Parathyroid adenoma (tissue), 2 donors: Measurements from ENCODE around the gene DNM1.

Experiments used
- H2AFZ ChIP-seq: fragments of 300-600 bp; sonication (generic); one replicate; pipeline ENCODE4 v1.7.0; 2017; ENCODE audit warnings: antibody characterized with exemption, mild to moderate bottlenecking
- H3K27ac ChIP-seq: fragments of 300-600 bp; sonication (generic); one replicate; pipeline ENCODE4 v1.7.0; 2017
- H3K27me3 ChIP-seq: fragments of 300-600 bp; sonication (generic); one replicate; pipeline ENCODE4 v1.7.0; 2017; ENCODE audit warnings: low read length; ENCODE audit not compliant: control insufficient read depth, insufficient read depth
- H3K36me3 ChIP-seq: fragments of 300-600 bp; sonication (generic); one replicate; pipeline ENCODE4 v1.7.0; 2017; ENCODE audit warnings: low read length; ENCODE audit not compliant: control insufficient read depth, insufficient read depth
- H3K4me1 ChIP-seq: fragments of 300-600 bp; sonication (generic); one replicate; pipeline ENCODE4 v1.7.0; 2017; ENCODE audit warnings: control low read depth
- H3K4me2 ChIP-seq: fragments of 300-600 bp; sonication (generic); one replicate; pipeline ENCODE4 v1.7.0; 2017; ENCODE audit warnings: low read length
- H3K4me3 ChIP-seq: fragments of 300-600 bp; sonication (generic); one replicate; pipeline ENCODE4 v1.7.0; 2017; ENCODE audit warnings: low read depth, low read length
- H3K79me2 ChIP-seq: fragments of 300-600 bp; sonication (generic); one replicate; pipeline ENCODE4 v1.7.0; 2017; ENCODE audit warnings: control low read depth
- H3K9ac ChIP-seq: fragments of 300-600 bp; sonication (generic); one replicate; pipeline ENCODE4 v1.7.0; 2017; ENCODE audit warnings: mild to moderate bottlenecking
- H3K9me3 ChIP-seq: fragments of 300-600 bp; sonication (generic); one replicate; pipeline ENCODE4 v1.7.0; 2017; ENCODE audit warnings: low read length; ENCODE audit not compliant: control insufficient read depth
- CTCF ChIP-seq: fragments of 300-600 bp; sonication (generic); IDR thresholded peaks from one replicate; pipeline ENCODE4 v1.7.0; 2017; ENCODE audit warnings: antibody characterized with exemption, mild to moderate bottlenecking
- donor health status: primary hyperparathyroidism.

The DNM1 gene

GRCh38 chr9:128216781-128217553 is 13.8 kb downstream of the DNM1 start:
- TF ChIP-seq CTCF = no peak
- Histone ChIP-seq H3K4me1 (no peaks in the 10 kb centered on the region), H3K79me2 (no peaks in the 10 kb centered on the region), H2AFZ (no peak overlapping the region), H3K27me3 (no peaks in the 10 kb centered on the region), H3K27ac (no peak overlapping the region), H3K9ac (no peak overlapping the region), H3K4me3 (no peak overlapping the region), H3K36me3 (no peaks in the 10 kb centered on the region), H3K4me2 (no peak overlapping the region), H3K9me3 (no peaks in the 10 kb centered on the region)

GRCh38 chr9:128218172-128218517 is 15.0 kb downstream of the DNM1 start:
- H3K9me3 ChIP-seq = no peaks in the 10 kb centered on the region
- H3K4me3 ChIP-seq = peak overlapping the region; percentile 32
- H2AFZ ChIP-seq = no peak overlapping the region
- H3K27me3 ChIP-seq = no peaks in the 10 kb centered on the region
- H3K36me3 ChIP-seq = no peaks in the 10 kb centered on the region
- no peaks in the 10 kb centered on the region for H3K4me1 ChIP-seq
- no peaks in the 10 kb centered on the region for H3K79me2 ChIP-seq
- peak overlapping the region; percentile 37 for H3K4me2 ChIP-seq
- no peak for TF ChIP-seq CTCF
- no peak overlapping the region for H3K27ac ChIP-seq
- no peak overlapping the region for H3K9ac ChIP-seq

- Histone ChIP-seq H3K4me3 (peak overlapping the region; percentile 38), H3K27ac (no peak overlapping the region), H3K36me3 (no peaks in the 10 kb centered on the region), H2AFZ (peak overlapping the region; percentile 46), H3K27me3 (no peaks in the 10 kb centered on the region), H3K79me2 (no peaks in the 10 kb centered on the region), H3K9ac (no peak overlapping the region), H3K4me1 (no peaks in the 10 kb centered on the region), H3K9me3 (no peaks in the 10 kb centered on the region), H3K4me2 (peak overlapping the region; percentile 60)
- TF ChIP-seq CTCF = no peak
Measured at GRCh38 chr9:128218518-128219389, 15.6 kb downstream of the DNM1 start.

- Histone ChIP-seq H3K9me3 (no peaks in the 10 kb centered on the region), H3K36me3 (no peaks in the 10 kb centered on the region)
- TF ChIP-seq CTCF = no peak
Measured at GRCh38 chr9:128219831-128220230, 16.7 kb downstream of the DNM1 start.

More at GRCh38 chr9:128219831-128220230, 16.7 kb downstream of the DNM1 start:
- no peaks in the 10 kb centered on the region for H3K4me1 ChIP-seq
- H3K9ac ChIP-seq = no peak overlapping the region
- H3K4me3 ChIP-seq = no peak overlapping the region
- no peaks in the 10 kb centered on the region for H3K27me3 ChIP-seq
- H3K4me2 ChIP-seq = no peak overlapping the region
- H3K79me2 ChIP-seq = no peaks in the 10 kb centered on the region
- H3K27ac ChIP-seq = no peak overlapping the region
- no peak overlapping the region for H2AFZ ChIP-seq
